ENCODE results near the gene FARP2. TPM values are rescaled to one million over a fixed set of nuclear protein-coding genes. Genes with fewer than 3 reads are reported as not detected.

FARP2 gene
- total and polyA plus RNA-seq, 2 of the 13 experiments (the other 11 are each of a cell fraction or from before 2014, with no cell fraction given): 28.0 to 45.4 TPM

GRCh38 chr2:241432824-241433448, 76.9 kb downstream of the FARP2 start (continued):
- TF ChIP-seq MBNL3 (CRISPR knock-in tag; conservative IDR thresholded peaks at IDR 0.05) (no peak), ZNF510 (CRISPR knock-in tag; IDR thresholded peaks at IDR 0.05; ENCODE audit: low read depth) (no peak), ZNF788 (CRISPR knock-in tag; IDR thresholded peaks at IDR 0.05; ENCODE audit: borderline replicate concordance) (no peak), KMT2A (CRISPR knock-in tag; IDR thresholded peaks at IDR 0.05) (peak; percentile 44), AHDC1 (CRISPR knock-in tag; IDR thresholded peaks at IDR 0.05; ENCODE audit: borderline replicate concordance) (peak; percentile 88; the same call in 1 of the 2 replicates), ZNF580 (CRISPR knock-in tag; IDR thresholded peaks at IDR 0.05; ENCODE audit: borderline replicate concordance, low read depth) (peak; percentile 54; the same call in 1 of the 2 replicates), ZEB1 (IDR thresholded peaks at IDR 0.05; ENCODE audit: insufficient replicate concordance, low read depth) (no peak), GATAD2A (CRISPR knock-in tag; IDR thresholded peaks at IDR 0.05) (peak; percentile 97), MAFK (conservative IDR thresholded peaks at IDR 0.05 in 1 of 2, IDR thresholded peaks at IDR 0.05 in 1 of 2; ENCODE audit: low read length in 2 of 2) (peak in 1 of 2 experiments; percentile 61; a peak in 2 of 4 replicates), ARID5B (CRISPR knock-in tag; IDR thresholded peaks at IDR 0.05) (peak; percentile 96), U2AF1 (optimal IDR thresholded peaks at IDR 0.05; ENCODE audit: low read depth, low read length) (no peak), BRD4 (CRISPR knock-in tag; IDR thresholded peaks at IDR 0.05) (no peak), ZNF362 (CRISPR knock-in tag; IDR thresholded peaks at IDR 0.05; ENCODE audit: borderline replicate concordance) (peak; percentile 95), ZMYM2 (CRISPR knock-in tag; IDR thresholded peaks at IDR 0.05) (no peak), ZNF775 (CRISPR knock-in tag; IDR thresholded peaks at IDR 0.05; ENCODE audit: borderline replicate concordance) (no peak), PCBP2 (optimal IDR thresholded peaks at IDR 0.05; ENCODE audit: low read depth, low read length, poor library complexity, severe bottlenecking) (no peak)

All from HepG2 (cell line).